GM12801 (cell line): ENCODE data around the gene IL17RC.

Source experiments
- TF ChIP-seq, protein P1 (sequence below): IDR thresholded peaks from one replicate; pipeline ENCODE4 v1.5.1; 2011; ENCODE audit warnings: control low read depth; ENCODE audit not compliant: insufficient read length; ENCODE audit errors: extremely low read depth

IL17RC gene

DNA sequence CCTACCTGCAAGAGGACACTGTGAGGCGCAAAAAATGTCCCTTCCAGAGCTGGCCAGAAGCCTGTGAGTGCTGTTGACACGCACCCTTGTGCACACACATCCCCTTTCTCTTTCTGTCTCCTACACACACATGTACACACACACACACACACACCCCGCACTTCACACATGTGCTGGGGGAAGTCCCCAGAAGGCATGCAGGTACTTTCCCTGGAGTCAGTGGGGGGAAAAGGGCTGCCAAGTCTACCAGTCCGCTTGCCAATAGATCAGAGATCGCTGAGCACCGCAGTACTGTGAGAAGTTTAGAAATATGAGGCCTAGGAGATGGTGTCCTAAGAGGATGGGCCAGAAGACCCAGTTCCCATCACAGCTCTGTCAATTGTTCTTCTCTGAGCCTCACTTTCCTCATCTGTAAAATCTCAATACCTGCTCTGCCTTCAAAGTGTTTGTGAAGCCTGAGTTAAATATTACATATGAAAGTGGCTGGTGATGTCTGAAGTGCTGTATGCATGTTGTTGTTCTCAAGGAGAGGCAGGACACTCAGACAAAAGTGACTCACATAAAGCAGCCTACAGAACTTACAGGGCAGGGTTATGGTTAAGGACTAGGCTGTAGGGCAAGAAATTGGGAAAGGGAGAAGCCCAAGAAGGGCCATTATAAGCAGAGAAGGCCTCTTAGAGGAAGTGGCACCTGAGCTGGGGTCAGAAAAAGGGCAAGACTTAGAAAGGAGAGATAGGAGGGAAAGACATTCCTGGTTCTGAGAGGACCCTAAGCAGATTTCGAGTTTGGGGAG lies 7.5 kb upstream of the IL17RC start:
- TF ChIP-seq, protein P1, sequence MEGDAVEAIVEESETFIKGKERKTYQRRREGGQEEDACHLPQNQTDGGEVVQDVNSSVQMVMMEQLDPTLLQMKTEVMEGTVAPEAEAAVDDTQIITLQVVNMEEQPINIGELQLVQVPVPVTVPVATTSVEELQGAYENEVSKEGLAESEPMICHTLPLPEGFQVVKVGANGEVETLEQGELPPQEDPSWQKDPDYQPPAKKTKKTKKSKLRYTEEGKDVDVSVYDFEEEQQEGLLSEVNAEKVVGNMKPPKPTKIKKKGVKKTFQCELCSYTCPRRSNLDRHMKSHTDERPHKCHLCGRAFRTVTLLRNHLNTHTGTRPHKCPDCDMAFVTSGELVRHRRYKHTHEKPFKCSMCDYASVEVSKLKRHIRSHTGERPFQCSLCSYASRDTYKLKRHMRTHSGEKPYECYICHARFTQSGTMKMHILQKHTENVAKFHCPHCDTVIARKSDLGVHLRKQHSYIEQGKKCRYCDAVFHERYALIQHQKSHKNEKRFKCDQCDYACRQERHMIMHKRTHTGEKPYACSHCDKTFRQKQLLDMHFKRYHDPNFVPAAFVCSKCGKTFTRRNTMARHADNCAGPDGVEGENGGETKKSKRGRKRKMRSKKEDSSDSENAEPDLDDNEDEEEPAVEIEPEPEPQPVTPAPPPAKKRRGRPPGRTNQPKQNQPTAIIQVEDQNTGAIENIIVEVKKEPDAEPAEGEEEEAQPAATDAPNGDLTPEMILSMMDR: no peak

DNA sequence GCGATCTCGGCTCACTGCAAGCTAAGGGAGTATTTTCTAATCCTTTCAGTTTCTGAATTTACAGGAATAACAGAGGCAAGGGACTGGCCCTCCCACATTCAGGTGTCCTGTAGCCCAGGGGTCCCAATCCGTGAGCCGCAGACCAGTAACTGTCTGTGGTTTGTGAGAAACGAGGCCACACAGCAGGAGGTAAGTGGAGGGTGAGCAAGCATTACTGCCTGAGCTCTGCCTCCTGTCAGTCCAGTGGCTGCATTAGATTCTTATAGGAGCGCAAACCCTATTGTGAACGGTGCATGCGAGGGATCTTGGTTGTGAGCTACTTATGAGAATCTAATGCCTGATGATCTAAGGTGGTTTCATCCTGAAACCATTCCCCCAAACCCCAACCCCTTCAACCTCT lies 5.0 kb upstream of the IL17RC start:
- TF ChIP-seq, protein P1: no peak

DNA sequence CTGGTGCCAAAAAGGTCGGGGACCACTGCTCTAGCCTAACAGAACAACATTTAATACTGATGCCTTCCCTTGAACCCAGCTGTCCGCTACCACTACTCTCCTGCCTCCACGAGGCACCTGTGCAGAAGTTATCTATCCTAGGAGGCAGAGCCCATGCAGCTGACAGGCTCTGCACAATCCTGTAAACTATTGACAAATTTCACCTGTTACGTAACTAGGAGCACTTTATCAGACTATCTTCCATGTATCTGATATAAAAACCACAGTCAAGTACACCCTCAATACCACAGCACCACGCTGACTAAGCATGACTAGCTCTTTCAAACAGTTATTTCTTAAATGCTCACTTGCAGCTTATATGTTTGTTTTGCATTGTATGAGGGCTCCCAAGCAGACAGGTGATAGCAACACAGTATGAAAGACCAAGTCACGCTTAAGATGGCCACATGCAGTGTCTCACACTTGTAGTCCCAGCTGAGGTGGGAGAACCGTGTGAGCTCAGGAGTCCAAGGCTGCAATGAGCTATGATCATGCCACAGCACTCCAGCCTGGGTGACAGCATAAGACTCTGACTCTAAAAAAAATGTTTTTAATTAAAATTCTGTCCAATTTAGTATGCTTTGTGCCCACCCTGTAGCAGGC lies 4.5 kb upstream of the IL17RC start:
- TF ChIP-seq, protein P1: no peak

DNA sequence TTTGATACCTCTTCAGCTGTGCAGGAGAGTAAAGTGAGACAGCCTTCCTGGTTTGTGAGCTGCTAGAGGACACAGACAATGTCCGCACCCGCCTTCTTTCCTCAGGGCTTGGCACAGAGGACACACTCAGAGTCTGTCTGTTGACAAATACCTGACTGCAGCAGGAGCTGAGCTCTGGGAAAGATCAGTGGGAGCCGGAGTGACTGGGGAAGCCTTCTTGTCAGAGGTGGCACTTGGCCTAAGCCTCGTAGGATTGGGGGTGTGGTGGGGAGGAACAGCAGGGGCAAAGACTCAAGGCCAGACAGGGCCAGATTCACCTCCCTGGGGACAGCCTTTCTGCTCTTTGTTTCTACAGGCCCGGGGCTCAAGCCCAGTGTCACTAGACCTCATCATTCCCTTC lies 3.3 kb upstream of the IL17RC start:
- TF ChIP-seq, protein P1: no peak

DNA sequence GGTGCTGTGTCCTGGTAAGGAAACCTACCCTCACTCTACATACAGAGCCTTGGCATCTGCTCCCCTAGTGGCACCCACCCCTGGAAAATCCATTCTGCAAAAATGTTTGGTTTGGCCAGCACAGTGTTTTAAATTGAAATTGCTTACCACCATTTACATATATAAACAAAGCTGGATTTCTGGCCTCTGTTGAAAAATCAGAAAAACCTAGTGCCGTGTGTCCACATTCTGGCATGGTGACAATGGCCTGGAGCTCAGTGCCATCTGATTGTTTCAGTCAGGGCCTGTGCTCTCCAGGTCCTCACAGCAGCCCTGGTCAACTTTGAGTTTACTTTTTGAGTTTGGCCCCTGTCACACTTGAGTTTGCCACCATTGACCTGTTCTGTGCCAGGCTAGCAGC lies 2.9 kb upstream of the IL17RC start:
- TF ChIP-seq, protein P1: no peak

DNA sequence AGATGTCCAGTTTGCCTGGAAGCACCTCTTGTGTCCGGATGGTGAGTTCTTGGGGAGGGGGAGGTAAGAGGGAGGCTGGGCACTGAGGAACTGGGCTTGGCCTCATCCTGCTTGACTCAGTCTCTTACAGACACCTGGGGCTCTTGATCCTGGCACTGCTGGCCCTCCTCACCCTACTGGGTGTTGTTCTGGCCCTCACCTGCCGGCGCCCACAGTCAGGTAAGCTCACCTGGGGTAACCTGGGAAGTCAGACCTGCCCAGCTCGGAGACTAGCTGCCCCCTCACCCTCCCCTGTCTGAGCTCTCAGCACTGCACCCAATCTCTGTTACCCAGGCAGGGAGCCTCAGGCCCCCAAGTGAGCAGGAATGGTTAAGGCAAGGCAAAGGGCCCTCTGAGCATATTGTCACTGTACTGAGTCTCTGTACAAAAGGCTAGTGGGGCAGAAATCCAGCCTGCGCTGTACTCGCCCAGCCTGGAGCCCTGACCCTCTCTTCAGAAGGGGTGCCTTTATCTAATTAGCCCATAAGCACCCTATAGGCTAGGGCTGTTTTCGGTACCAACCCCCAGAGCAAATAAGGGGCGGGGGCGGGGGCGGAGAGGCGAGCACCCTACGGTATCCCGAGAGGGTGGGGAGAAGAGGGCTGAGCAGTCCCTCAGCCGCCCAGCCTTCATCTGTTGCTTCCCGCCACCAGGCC lies 2.2 kb upstream of the IL17RC start:
- TF ChIP-seq, protein P1: no peak
